D341Med (cell line): ENCODE results near the gene DGKB.

Experiments used
- DNase-seq: peaks from one replicate; pipeline ENCODE4 v3.0.0; 2012; ENCODE audit warnings: low spot score

DGKB gene

DNA sequence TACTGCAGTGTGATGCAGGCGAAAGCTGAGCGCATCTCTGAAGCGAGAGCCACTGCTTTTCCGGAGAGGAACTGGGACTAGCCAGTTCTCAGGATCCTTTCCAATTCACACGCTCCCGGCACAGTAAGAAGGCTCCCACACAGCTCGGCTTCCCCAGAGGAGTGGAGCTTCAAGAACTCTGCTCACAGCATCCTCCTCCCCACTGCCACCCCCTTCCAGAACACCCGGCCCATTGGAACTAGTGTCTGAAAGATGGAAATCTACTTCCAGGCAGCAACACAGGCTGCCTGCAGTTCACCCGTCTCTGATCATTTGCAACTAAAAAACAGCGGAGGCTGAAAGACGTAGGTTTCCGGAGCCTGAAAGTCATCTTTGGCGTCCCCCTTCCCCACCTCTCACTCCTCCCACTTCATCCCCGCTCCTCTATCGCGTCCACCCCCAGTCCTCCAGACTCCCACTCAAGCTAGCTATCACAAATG, at the start of gene DGKB:
Gene DGKB (minus strand): TSS at position 163 of the 479 bp plus-strand sequence.
- DNase-seq, result peak; percentile 30

GRCh38 chr7:14950013-14950412, 47.5 kb upstream of the DGKB start:
- DNase-seq, result no peak

DNA sequence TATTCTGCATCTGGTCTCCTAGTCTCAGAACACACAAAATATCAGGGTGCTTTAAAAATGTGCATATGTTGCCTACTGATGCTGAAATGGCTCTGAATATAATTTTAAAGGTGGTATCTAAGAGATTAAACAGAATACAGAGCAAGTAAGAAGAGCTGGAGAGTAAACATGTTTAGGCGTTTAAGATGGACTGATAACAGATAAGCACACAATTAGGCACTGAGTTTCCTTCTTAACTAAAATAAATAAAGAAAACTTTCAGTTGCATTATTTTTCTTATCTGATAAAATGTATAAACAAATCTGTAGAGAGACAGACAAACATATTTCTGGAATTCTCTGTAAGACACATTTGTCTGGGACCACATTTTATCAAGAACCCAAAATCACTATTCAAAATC, 35.6 kb upstream of the DGKB start:
- DNase-seq, result no peak

GRCh38 chr7:14937581-14937980, 35.0 kb upstream of the DGKB start:
- no peak for DNase-seq

DNA sequence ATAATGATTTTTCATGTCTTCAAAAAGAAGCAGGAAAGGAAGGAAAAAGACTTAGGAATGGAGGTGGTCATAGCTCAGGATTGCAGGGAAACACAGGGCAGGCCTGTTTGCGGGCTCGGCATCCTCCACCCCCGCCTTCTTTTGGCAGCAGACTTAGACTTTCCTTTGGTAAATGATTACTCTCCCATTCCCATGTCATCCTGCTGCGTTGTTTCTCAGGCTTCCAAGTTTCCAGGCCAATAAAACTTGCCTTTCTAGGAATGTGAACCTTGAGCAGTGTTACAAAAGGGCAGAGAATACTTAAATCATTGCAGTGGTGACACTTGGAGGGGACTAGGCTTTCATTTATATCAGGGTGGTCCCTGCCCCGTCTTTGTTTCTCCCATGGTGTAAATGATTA, 34.0 kb upstream of the DGKB start:
- no peak for DNase-seq

DNA sequence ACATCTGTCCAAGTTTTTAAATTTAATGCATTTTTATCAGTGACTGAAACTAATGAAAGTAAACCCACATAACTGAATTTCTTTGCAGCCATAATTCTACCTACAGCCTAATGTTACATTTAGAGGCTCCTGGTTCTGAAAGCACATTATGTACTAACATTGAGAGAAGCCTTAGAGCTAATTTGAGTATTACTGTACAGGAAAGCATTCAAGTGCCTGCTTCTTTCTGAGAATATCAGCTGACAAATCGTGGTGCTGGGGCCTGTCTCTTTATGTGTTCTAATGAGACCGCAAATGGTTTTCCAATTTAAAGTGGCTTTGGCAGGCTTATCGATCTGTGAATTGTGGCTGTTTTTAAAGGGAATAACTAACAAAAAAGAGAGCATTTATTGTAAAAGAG, 32.3 kb upstream of the DGKB start:
- DNase-seq, result no peak

GRCh38 chr7:14931511-14932215, 29.1 kb upstream of the DGKB start:
- DNase-seq, result peak; percentile 4

DNA sequence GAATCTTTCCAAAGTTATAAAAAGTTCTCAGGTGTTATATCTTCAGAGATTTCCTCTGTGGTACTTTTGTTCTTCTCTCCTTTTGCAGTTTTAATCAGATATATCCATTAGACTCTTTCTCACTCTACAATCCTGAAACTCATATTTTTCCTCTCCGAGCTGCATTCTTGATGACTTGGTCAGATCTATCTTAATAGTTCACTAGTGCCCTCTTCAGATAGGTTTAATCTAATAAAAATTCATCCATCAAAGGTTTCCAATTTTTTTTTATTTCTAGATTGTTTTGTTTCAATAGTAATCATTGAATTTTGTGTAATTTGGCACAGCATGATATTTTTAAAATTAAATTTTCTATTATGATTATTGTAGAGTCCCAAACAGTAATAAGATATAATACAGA, 21.8 kb upstream of the DGKB start:
- no peak for DNase-seq

GRCh38 chr7:14911077-14911476, 8.5 kb upstream of the DGKB start:
- no peak for DNase-seq

DNA sequence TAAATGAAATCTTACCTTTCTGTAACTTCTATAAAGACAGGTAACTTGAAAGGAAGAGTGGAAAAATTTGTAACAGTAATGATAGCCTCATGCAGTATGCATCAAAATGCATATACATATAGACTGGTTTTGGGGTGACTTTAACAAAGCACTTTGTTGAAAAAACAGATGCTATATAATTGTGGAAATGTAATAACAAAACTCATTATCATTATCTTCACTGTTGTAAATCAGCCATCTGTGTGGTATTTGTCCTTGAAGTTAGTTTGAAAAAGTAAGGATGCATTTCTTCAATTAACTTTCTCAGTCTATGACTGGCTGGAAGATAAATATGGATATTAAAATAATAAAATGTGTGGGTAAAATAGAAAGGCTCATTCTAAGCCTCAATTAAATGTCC, 6.1 kb upstream of the DGKB start:
- DNase-seq, result no peak

GRCh38 chr7:14905764-14906163, 3.2 kb upstream of the DGKB start:
- DNase-seq, result no peak

- DNase-seq, result no peak
Measured at GRCh38 chr7:14900051-14900450, 2.5 kb downstream of the DGKB start.

DNA sequence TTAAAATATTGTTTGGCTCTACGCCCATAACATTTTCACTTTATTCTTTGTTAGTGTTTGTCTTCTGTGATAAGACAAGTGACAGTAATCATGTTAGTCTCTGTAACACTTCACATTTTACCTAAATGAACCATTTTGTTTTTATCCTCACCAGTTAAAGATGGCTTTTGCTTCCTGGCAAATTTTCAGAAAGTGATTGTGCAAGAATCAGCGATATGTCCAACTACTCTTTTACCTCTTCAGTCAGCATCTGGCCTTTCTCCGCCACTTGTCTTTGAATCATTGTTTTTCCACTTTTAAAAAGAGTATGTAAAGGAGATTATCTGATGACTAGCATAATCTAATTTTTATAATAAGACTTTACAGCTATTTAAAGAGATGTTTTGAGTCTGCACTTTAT, 3.5 kb downstream of the DGKB start:
- DNase-seq, result no peak

GRCh38 chr7:14896461-14896860, 6.1 kb downstream of the DGKB start:
- DNase-seq, result no peak

DNA sequence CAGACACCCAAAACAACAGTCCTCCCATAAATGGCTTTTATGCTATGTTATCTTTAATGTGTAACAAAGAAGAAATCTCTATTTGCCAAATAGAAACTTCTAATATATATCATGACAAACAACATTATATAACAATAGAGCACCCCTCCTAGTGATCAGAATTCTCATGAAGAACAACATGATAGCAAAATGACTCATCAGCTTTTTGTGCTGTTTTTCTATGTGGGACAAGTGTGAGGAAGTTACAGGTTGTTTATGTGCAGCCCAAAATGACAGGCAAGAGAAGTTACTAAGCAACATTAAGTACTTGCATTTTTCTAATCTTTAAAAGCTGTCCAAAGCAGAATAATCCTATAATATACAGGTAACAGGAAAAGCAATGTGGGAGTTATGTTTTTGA, 7.7 kb downstream of the DGKB start:
- no peak for DNase-seq

GRCh38 chr7:14892961-14893360, 9.6 kb downstream of the DGKB start:
- DNase-seq, result no peak

DNA sequence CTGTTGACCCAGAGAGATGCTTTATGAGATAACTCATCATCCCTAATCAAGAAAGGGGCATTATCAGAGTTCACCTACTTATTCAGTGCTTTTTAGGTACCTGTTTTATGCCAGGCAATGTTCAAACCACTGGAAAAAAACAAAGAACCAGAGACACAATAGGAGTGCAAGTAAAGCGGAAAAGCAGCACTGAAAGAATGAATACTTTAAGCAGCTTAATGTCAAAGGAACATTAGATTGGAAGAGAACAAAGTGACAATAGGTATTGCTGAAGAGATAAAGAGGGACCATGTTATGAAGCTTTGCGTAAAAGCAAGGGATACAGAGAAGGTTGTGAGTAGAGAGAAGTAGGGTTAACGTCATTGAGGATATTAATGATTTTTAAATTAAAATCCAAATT, 11.3 kb downstream of the DGKB start:
- no peak for DNase-seq

- DNase-seq, result no peak
Measured at GRCh38 chr7:14888962-14889361, 13.6 kb downstream of the DGKB start.

DNA sequence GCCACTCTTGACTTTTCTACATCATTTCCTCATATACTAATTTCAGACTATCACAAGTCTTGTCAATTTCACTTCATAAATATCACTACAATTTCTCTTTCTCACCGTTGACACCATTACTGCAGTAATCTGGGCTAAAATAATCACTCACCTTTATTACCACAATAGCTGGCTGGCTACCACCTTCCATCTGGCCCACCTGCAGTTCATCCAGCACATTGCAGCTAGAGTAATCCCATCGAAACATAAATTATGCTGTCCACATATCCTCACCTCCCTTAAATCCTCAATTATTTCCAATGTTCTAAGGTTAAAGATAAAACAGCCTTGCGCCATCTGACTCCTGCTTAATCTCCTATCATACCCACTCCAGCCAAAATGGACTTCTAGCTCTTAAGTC, 16.0 kb downstream of the DGKB start:
- DNase-seq, result no peak

DNA sequence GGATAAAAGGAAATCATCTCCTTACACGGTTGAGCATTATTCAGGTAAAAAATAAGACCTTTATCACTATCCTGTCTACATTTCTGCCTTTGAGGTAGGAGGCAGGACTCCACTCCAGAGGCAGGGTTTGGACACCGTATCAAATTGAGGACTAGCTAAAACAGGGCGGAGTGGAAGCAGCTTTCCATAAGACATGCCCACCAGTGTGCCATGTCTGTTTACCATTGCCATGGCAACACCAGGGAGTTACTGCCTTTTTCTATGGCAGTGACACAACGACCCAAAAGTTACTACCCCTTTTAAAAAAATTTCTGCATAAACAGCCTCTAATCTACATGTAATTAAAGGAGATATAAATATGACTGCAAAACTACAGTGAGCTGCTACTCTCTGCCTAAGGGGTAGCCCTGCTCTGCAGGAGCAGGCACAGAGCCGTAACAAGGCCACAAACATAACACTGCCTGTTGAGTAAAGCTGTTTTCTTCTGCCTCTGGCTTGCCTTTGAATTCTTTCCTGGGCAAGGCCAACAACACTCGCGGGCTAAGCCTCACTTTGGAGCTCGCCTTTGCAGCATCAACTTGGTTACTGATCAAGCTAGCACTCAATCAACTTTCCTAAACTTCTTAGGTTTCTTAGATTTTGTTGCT, 26.5 kb downstream of the DGKB start:
- DNase-seq, result no peak

- DNase-seq, result no peak
Measured at GRCh38 chr7:14871880-14872279, 30.7 kb downstream of the DGKB start.

DNA sequence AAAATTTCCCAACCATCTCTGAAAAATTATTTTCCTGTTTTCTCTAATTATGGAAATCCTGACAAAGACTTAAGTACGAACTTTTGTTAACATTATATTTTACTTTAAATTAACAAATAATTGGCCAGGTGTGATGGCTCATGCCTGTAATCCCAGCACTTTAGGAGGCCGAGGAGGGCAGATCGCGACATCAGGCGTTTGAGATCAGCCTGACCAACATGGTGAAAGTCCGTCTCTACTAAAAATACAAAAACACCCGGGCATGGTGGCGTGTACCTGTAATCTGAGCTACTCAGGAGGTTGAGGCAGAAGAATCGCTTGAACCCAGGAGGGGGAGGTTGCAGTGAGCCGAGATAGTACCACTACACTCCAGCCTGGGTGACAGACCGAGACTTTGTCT, 32.2 kb downstream of the DGKB start:
- DNase-seq, result no peak

DNA sequence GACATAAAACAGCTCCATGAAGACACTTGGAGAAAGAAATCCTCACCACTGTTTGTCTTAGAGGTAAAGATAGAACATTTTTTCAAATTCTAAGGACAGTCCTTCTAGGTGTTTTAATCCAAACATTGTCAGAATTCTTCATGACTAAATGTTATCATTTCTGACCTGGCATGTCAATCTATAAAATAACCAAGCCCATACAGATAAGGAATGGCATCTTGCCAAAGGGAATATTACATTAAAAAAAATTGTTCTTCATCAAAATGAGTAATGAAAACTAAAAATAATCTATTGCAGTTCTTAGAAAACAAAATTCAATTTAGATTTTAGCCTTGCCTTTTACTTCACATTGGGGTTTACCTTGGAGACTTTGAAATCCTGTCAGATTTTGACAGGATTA, 33.6 kb downstream of the DGKB start:
- no peak for DNase-seq

- no peak for DNase-seq
Measured at GRCh38 chr7:14861456-14861855, 41.1 kb downstream of the DGKB start.
